Inferior parietal cortex (tissue), 1 donor: ENCODE measurements around the gene ASCC1.

Experiments
- DNase-seq: peaks from one replicate; pipeline ENCODE4 v3.0.0-alpha.2; 2016; ENCODE audit errors: extremely low spot score

ASCC1 gene

DNA sequence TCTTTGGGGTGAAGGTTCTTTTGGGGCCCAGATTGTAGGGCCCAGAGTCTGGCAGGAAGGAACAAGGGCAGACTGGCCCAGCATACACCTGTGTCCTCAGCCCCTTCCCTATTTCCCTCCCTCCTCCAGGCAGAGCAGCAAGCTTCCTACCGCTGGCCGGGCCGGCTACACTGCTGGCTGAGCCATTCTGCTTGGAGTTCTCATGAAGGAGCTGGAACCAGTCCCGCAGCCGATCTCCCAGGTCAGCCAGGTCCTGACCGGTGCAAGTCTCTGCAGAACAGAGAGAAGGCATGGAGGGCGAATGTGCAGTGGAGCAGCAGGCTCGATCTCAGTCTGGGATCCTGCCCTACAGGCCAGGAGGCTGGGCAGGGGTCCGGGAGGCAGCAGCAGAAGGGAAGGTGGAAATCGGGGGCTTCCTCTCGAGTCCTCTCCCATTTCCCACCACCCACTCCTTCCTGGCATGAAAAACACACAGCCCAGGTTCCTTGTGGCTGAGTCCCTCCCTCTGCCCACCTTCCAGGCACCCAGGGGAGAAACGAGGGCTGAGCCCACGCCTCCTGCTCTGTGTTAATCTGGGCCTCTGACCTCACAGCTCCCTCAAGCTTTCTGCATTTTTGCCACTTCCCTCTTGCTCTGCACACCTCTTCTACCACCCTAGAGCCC lies 148.5 kb downstream of the ASCC1 start:
- DNase-seq = no peak

DNA sequence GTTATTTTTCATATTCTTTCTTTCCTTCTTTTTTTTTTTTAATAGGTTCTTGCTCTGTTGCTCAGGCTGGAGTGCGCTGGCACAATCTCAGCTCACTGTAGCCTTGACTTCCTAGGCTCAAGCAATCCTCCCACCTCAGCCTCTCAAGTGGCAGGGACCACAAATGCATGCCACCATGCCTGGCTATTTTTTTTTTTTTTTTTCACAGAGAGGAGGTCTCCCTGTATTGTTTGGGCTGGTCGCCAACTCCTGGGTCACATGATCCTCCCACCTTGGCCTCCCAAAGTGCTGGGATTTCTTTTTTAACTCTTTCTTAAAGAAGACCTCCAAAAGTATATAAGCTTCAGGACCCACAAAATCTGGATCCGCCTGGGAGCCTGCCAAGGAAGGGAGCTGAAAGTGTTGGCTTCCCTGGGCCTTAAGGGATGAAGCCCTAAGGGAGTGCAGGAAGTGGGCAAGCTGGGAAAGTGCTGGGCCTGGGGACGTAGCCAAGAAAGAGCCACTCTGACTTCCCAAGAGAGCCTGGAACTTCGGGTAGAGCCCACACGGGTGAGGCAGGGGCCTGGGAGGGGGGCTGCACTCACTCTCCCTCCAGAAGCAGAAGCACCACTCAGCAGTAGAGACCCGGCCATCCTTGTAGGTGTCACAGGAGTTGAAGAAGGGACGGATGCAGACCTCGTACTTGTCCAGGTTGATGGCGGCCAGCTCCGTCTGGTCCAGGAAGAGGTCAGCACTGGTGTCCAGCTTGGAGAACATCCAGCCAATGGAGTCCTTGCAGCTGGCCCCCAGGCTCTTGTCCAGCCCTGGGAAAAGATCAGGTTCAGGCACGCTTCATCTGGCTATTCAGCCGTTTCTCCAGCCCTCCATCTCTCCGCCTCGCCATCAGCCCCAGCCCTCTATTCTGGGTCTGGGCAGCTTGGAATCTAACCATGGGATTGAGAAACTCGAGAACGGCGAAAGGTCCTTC lies 149.5 kb downstream of the ASCC1 start:
- no peak for DNase-seq

DNA sequence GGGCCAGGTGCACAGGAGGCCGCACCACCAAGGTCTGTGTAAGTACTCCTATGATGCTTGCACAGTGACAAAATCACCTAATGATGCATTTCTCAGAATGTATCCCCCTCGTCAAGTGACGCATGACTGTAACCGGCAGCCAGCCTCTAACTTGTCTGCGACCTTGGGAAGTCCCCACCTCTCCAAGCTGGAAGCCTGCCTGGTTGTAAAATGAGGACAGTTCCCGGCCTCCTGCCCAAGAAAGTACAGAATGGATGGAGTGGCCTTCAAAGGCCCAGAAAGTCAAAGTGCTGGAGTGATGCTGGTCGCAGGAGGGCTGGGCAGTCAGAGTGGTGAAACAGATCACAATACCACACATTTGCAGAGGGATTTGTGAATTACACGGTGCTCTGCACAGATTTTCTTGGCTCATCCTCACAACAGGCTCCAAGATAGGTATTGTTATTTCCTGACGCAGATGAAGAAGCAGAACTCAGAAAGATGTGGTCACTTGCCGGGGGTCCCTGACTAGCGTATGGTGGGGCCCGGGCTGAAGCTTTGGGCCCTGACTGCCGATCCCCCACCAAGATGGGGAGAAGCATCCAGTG lies 150.5 kb downstream of the ASCC1 start:
- DNase-seq = no peak

DNA sequence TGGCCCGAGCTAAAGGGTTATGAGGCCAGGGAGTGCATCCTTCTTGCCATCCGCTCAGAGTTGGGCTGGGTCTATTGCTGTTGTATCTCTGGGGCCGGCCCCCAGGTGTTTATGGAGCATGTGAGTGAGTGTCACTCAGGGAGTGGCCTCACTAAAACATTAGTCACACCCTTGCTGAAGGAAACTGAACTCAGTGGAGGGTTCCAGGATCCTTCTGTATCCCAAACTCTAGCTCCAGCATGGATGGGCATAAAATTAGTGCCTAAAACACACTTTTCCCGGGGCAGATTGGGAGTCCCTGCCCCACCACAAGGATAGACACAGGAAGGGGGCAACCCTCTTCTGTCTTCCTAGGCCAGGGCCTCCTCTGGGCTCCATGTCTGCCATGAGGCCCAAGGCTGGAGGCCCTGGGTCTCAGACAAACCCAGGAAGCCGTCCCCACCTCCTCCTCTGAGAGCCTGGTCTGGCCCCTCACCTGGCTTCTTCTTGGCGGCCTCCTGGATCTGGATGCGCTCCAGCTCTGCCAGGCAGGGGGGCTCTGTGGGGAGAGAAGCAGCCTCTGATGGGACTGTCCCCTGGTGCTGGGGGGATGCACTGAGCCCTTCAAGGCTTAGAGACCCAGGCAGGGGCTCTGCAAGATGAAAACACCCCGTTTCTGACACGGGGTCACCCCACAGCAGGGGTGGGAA lies 152.2 kb downstream of the ASCC1 start:
- no peak for DNase-seq

DNA sequence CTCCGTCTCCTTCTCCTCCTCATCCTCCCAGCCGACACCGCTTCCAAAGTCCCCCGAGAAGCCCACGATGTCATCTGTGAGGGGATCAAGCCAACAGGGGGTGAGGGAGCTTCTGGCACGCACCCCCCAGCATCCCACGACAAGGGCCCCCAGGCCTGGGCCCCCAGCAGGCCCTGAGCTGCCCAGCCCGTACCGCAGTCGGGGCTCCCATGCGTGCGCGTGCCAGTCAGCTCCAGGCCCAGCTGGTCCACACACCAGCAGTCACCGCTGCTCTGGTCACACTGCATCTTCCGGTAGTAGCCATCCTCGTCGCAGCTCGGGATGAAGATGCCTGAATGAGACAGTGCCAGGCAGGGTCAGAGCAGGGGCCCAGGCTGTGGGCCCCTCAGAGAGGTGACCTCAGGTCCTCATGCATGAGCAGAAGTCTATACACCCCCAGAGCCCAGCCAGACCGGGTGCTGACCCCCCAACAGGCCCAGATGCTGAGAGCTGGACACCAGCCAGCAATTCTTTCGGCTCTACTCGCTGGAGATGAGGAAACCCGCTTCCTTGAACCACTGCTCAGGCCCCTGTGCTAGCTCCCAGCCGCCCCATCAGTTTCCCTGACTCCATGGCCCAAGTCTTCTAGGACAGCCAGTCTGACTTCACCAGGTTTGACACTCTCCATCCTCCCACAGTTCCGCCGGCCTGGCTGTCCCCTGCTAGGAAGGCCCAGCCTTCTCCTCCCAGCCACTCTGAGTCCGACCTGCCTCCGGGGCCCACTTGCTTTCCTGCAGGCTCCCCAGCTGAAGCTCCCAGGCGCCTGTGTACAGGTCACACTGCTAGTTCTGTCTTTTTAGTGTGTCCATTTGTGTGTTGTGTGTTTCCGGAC lies 153.0 kb downstream of the ASCC1 start:
- DNase-seq = no peak

DNA sequence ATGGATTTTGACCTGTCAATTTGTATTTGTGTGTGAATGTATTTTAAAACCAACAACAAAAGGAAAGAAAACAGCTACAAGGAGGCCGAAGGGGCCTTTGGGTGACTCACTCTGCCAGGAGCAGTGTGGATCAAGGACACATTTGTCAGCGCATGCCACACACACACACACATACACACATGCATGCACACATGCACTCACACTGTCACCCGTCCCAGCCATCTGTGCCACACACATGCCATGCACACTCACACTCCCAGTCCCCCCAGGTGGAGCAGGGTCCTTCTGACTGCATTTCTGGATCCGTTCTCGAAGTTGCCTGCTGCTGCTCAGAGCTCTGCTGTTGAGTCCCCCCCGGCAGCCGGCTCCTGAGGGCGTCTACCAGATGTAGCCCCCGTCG lies 153.7 kb downstream of the ASCC1 start:
- no peak for DNase-seq

DNA sequence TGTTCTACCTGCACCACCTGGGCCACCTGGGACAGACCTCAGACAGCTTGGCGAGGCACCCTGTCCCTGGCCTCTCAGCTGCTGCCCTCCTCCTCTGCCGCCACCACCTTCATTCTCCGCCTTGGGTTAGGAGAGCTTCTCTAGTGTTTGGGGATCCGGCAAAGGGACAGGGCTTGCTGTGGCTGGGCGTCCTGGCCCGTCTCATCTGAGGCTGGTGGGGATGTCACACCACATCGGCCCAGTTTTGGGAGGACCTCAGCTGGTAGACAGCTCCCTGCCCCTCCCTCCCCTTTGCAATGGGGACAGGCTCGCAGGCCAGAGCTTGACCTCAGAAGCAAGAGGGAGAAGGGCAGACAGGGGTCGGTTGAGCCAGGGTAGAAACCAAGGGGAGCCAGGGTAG lies 154.1 kb downstream of the ASCC1 start:
- no peak for DNase-seq

DNA sequence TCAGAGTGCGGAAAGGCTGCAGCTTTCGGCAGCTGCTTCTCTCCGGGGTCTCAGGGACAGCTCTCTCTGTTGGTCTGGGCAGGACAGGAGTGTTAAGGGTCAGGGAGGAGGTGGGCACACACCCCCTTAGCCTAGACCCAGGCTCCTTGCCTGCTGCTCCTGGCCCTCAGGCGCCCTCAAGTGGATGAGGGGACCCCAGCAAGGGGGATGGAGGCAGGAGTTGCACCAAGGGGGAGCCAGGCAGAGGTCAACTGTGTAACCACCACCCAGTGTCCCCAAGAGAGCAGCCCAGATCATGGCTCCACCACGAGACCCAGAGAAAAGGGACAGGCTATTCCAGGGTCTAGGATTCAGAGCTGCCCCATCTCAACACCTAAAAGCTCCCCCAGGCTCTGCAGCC lies 154.6 kb downstream of the ASCC1 start:
- no peak for DNase-seq

DNA sequence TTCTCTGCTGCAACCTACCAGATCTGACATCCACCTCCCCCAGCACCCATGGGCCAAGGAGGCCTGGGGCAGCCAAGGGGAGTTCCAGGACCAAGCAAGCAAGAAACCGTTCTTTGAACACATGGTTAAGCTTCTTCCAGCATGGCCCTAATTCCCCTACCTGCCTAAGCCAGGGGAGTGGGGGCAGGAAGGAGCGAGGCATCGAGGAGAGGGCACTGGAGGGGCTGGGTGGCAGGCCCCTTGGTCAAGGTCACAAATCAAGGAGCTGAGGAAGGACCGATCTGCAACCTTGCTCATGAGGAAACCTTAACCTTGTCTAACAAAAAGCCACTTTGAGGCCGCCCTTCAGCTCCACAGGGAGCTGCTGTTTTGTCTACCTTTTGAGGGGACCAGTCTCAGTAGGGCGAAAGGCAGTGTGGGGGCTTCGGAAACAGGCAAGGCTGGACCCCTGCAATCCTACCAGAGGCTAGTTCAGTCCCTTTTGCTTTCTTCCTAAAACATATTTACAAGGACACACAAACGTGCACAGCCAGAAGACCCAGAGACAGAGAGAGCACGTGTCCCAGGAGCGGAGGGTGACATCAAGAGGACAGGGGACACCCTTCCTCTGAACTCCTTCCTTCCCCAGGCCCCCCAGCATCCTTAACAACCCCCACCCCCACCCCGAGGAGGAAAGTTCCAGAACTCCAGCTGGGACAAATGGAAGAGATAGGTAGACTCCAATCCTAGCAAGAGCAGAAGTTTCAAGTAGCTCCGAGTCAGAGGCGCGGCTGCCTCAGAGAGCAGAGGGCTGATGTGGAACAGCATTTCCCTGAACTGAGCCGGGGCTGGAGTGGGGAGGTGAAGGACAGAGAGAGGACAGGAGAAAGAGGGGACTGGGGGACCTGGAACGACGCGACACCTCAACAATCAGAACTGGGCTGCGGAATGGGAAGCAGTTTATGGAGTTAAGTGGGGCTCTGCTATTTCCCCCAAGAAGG lies 155.9 kb downstream of the ASCC1 start:
- DNase-seq = no peak

DNA sequence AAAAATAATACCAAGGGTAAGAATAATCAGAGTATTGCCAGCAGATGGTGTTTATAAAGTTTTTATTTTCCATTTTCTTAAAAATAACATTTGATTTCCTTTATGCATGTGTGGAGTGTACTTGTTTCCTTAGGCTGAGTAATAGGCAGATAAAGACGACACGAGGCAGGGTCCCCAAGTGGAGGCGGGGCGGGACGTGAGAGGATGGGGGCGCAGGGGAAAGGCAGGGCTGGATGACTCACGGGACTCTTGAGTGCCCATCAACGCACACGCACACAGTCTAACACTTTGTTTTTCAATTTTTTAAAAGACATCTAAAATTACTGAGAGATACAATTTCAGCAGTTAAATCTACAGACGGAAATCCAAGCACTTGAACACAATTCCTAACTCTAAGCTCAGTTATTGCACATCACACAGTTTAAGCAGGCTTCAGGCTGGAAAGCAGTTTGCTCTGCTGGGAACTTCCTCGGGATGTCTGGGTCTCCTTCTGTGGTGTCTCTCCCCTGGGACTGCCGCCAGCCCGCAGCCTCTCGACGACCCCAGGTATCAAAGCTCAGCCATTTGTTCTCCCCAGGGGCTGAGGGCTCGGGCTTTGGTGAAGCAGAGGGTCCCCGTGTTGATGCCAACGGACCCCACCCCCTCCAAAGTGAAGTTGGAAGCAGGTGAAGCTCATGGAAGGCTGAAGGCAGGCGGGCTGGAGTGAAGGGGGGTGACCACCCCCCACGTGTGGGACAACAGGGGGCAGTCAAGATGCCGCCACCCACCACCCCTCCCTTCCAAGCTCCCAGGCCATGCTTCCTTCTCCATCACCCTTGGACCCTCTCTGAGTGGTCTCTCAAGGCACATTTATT lies 156.9 kb downstream of the ASCC1 start:
- no peak for DNase-seq

DNA sequence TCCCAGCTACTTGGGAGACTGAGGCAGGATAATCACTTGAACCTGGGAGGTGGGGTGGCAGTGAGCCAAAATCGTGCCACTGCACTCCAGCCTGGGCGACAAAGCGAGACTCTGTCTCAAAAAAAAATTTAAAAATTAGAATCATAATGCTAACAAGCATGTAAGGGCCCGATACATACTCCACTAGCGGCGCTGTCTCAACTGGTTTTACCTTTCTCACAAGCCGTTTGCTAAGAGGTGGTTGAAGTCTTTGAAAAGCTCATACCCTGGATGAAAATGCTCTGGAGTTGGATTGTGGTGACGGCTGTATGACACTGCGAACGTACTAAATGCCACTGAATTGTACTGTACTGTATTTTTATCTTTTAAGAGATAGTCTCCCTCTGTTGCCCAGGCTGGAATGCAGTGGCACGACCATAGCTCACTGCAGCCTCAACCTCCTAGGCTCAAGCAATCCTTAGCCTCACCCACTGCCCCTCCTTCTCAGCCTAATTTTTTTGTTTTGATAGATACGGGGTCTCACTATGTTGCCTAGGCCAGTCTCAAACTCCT lies 157.7 kb downstream of the ASCC1 start:
- no peak for DNase-seq

DNA sequence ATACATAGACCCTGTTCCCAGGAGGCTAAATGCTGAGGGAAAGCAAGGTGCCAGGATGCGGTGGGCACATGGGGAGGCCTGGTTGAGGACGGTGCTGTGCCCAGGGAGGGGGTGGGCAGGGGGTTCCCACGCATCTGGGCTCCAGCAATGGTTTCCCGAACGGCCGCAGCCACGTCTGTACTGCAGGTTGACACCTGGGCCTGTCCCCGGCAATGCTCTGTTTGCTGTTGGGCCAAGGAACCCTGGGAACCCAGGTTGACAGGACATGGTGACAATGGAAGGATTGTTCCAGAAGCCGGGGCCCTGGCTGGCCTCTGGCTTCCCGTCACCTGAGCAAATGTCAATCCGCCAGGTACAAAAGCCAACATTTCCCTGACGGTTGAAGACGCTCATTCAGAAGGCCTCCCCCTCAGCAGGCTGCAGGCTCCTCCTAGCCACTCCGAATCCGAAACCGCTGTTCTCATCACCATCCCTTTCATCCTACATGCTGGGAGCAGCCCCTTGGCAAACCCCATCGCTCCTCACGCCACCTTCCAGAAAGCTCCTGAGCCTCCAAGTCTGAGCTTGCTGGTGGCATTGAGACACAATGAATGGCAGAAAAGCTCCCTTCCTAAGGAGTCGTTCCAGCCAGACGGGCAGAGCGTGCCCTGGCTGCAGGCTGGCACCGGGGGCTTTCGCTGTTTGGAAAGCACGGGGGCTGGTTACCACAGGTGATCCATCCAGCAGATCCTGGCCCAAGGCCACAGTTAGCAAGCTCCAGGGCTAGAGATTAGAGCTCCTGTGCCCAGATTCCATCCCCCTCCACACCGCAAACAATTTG lies 158.9 kb downstream of the ASCC1 start:
- DNase-seq = no peak

DNA sequence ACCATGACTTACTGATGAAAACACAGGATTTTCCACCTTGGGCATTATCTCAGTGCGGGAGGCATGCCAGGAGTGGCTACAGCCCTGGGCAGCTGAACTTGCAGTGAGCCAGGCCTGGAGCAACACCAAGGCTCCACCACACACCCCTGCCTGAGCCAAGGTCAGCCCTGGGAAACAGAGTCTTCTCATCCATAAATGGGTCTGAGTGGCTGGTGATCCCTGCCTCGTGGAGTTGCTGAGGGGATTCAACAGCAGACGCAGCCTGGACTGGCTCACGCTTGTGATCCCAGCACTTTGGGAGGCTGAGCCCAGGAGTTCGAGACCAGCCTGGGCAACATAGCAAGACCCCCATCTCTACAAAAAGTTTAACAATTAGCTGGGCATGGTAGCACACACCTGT lies 160.0 kb downstream of the ASCC1 start:
- no peak for DNase-seq

DNA sequence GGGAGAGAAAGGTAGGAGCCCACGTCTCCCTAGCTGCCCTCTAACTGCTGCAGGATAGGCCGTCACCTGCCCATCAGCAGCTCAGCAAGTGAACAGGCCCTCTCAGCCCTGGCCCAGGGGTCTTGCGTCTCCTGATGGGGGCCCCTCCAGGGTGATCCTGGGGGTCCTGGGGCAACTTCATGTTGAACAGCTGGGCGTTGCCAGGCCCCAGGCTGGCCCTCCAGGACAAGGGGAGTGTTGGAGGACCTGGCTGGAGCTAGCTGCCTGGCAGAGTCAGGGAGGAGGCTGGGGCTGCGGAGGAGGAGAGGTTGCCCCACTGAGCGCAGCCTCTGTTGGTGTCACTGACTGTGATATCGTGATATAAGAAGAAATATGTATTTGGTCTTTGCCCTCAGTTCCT lies 162.4 kb downstream of the ASCC1 start:
- DNase-seq = no peak

DNA sequence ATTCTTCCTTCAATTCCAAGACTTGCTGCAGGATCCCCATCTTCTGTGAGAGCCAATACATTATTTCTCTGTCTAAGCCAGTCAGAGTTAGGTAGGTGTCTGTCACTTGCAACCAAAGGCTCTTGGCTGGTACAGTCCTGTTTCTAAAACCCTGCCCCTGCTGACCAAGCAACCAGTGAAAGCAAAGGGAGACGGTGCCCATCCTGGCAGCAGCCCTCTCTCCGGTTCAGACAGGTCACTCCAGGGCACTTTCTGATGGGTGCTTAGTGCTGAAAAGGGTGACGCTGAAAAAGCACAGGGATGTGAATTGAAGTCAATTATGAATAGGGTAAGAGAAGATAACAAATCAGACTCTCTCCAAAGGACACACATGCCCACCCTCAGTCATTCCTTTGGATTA lies 165.2 kb downstream of the ASCC1 start:
- no peak for DNase-seq

DNA sequence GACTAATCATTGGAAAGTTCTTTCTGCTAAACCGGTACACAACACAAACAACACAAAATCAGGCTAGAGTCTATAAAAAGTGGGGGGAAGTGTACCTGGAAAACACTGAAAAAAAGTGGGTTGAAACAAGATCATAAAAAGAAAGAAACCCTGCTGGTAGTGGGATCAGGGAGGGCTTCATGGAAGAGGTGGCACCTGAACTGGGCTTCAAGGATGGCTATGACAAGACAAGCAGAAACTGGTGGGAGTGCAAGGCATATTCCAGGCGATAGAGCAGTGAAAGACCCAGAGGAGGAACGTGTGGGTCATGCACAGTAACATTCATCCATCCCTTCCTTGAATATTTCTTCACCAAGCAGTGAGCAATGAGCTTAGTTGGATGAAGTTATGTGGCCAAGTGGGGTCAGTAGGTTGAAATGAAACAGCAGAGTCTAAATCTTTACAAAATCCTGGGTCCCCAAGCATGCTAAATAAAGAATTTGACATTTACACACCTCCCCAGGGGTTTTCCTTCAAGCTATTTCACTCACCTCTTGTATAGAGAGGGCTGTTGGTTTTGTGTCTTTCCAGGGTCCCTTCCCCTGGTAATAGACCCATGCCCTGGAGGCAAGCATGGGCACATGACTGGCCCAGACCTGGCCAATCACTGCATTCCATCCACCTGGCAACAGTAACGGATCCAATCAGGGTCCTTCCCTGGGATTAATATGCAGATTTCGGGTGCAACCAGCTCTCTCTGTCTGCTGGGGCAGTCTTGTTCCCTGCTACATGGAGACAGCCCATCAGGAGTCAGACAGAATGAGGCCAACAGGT lies 165.9 kb downstream of the ASCC1 start:
- DNase-seq = no peak

DNA sequence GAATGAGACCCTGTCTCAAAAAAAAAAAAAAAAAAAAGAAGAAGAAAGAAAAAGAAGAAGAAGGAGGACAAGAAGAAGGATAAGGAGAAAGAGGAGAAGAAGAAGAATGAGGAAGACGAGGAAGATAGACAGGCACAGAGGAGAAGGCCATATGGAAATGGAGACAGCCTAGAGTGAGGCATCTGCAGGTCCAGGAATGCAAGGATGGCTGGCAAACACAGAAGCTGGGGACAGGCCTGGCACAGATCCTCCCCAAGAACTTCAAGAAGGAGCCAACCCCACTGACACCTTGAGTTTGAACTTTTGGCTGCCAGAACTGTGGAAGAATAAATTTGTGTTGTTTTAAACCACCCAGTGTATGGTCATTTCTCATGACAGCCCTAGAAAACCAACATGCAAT lies 166.6 kb downstream of the ASCC1 start:
- no peak for DNase-seq
